Right lobe of liver (tissue), 6 donors: Measurements from ENCODE around the gene CLMN. TPM values are rescaled to one million over a fixed set of nuclear protein-coding genes. Genes with fewer than 3 reads are reported as not detected.

Experiments used
- ATAC-seq, 4 donors: fragments of 200-7000 bp; cut with Tn5 transposase; one replicate each; pipeline ENCODE4 v1.9.1; 2020; ENCODE audit warnings: mild to moderate bottlenecking in 4 of 4, moderate library complexity in 4 of 4
- DNase-seq, 3 donors: peaks; one replicate each; pipeline ENCODE4 v3.0.0-alpha.2; 2020
- H3K27ac ChIP-seq, 3 donors: fragments of 200-600 bp; one replicate each; pipeline ENCODE4 v1.8.0; 2022
- H3K27me3 ChIP-seq, 2 donors: fragments of 200-600 bp; one replicate each; pipeline ENCODE4 v1.8.0; 2022
- H3K36me3 ChIP-seq, 4 donors: fragments of 200-600 bp; sonication (generic) in 1 of 4; one replicate each; pipeline versions ENCODE4 v1.5.1 to v1.8.0; 2017 to 2022; ENCODE audit warnings: control low read depth in 1 of 4
- H3K4me1 ChIP-seq, 4 donors: fragments of 200-600 bp; sonication (generic) in 1 of 4; one replicate each; pipeline versions ENCODE4 v1.5.1 to v1.8.0; 2017 to 2022; ENCODE audit warnings: control low read depth in 1 of 4
- H3K4me3 ChIP-seq, 3 donors: fragments of 200-600 bp; one replicate each; pipeline ENCODE4 v1.8.0; 2022
- H3K9me3 ChIP-seq, 4 donors: fragments of 200-600 bp; sonication (generic) in 1 of 4; one replicate each; pipeline versions ENCODE4 v1.5.1 to v1.8.0; 2017 to 2022; ENCODE audit warnings: control low read depth in 1 of 4
- CTCF ChIP-seq, 4 donors: fragments of 200-600 bp in 3 of 4; fragments of 450-650 bp in 1 of 4; IDR thresholded peaks; one replicate each; pipeline versions ENCODE4 v1.5.1 to v1.8.0; 2016 to 2022; ENCODE audit warnings: antibody characterized with exemption in 4 of 4, mild to moderate bottlenecking in 2 of 4
- POLR2A ChIP-seq: fragments of 450-650 bp; IDR thresholded peaks from one replicate; pipeline ENCODE4 v1.6.1; 2017; ENCODE audit warnings: antibody characterized with exemption, mild to moderate bottlenecking
- WGBS: methylation state at CpG from one replicate; pipeline ENCODE4 v1.1.6; 2018; ENCODE audit warnings: low coverage, low lambda C conversion rate; ENCODE audit not compliant: insufficient coverage; ENCODE audit errors: missing lambda C conversion rate; 5-methylcytosine and 5-hydroxymethylcytosine counted together
- intact Hi-C, 2 donors: fragments of 100-400 bp; cut with DNase I; formaldehyde crosslinking; loops; one replicate each; pipeline versions ENCODE4 v1.11.2 to v1.14.1; 2022
- total RNA-seq, 6 experiments: library from RNA; depleted of rRNA in 2 of 6; stranded (reverse); fragments of >200 nt in 2 of 6; fragmentation: NEBNext Ultra II Directional in 3 of 6; extraction: Animal tissue kit (Norgen Biotek cat#: 25700) in 3 of 6; gene quantifications; one replicate each; pipeline versions ENCODE4 v1.1.0 to v1.2.4, GENCODE V29; 2016 to 2023
- donor health status: DM: no; HTN: yes; CAD: no.
- donor health status: DM: no; HTN: no; CAD: no.
- donor health status: DM: no; HTN: no; CAD: no.
- donor health status: DM: no; HTN: yes; CAD: no.
- donor health status: DM: no; HTN: yes; CAD: no.

The CLMN gene
- total RNA-seq, 6 experiments from 2014 or later = 18.4 to 91.8 (median 47.8) TPM

DNA sequence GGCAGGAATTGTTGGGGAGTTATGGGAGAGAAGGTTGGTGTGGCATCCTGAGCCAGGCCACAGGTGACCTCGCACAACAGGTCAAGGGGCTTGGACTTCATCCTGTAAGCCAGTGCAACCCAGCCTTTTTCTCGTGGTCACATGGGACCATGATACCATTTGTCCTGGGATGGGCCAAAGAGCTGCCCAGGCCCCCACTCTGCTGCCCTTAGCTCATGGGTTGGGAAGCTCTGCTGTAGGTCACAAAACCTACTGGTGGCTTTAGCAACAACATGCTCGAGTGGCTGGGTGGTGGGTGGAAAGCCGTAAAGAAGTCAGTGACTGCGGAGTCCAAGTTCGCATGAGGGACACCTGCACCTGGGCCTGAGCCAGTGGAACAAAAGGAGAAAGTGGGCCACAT, 4.6 kb downstream of the CLMN start:
- DNase-seq (no peak), ATAC-seq (peak in 3 of 4 donors; percentile 2 to 19 (median 13))
- Histone ChIP-seq H3K4me1 (peaks cover 0 to 64% (median 28%) of the 10 kb centered on the region in 4 donors), H3K36me3 (no peaks in the 10 kb centered on the region), H3K27me3 (no peaks in the 10 kb centered on the region), H3K4me3 (no peak overlapping the region), H3K9me3 (no peaks in the 10 kb centered on the region), H3K27ac (peak overlapping the region; percentile 54 to 97 (median 87))
- WGBS = 29% methylated on average over 5 of the region's 6 CpGs
- TF ChIP-seq POLR2A (no peak), CTCF (IDR thresholded peaks at IDR 0.05) (peak in 1 of 4 donors; percentile 3)
- intact Hi-C loops = no loop called here

DNA sequence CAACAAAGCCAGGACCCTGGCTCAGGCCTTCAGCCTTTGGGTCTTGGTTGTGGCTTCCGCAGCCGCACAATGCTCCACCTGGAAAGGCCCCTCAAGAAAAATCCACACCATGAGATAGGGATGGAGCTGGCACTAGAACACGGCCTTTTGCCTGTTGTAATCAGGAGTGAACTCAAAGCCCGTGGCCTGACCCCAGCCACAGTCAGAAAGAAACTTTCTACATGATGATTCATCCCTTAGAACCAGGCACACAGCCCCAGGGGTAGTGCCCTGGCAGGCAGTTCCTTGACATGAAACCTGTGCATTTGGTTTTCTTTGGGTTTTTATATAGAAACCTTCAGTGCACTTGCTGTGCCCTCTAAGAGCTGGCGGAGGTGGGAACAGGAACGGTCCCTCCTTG, 5.1 kb downstream of the CLMN start:
- peak in 2 of 3 donors; percentile 72 to 77 for DNase-seq
- peak; percentile 43 to 72 (median 52) for ATAC-seq
- H3K4me1 ChIP-seq = peaks cover 0 to 70% (median 30%) of the 10 kb centered on the region in 4 donors
- intact Hi-C loops = no loop called here
- no peaks in the 10 kb centered on the region for H3K9me3 ChIP-seq
- no peaks in the 10 kb centered on the region for H3K36me3 ChIP-seq
- WGBS = 49% methylated on average over 4 of the region's 6 CpGs
- H3K27me3 ChIP-seq = no peaks in the 10 kb centered on the region
- H3K4me3 ChIP-seq = peak overlapping the region in 1 of 3 donors; percentile 20
- peak overlapping the region; percentile 61 to 97 (median 87) for H3K27ac ChIP-seq
- no peak for TF ChIP-seq POLR2A
- no peak for TF ChIP-seq CTCF (IDR thresholded peaks at IDR 0.05)

GRCh38 chr14:95313707-95314106, 6.0 kb downstream of the CLMN start:
- peaks cover 0 to 77% (median 33%) of the 10 kb centered on the region in 4 donors for H3K4me1 ChIP-seq
- peak overlapping the region in 2 of 3 donors; percentile 87 to 97 for H3K27ac ChIP-seq
- H3K36me3 ChIP-seq = no peaks in the 10 kb centered on the region
- intact Hi-C loops = no loop called here
- H3K9me3 ChIP-seq = no peaks in the 10 kb centered on the region
- peak; percentile 48 to 77 (median 66) for ATAC-seq
- 32% methylated on average over 1 of the region's 5 CpGs for WGBS
- H3K27me3 ChIP-seq = no peaks in the 10 kb centered on the region
- peak; percentile 20 for TF ChIP-seq POLR2A
- no peak for TF ChIP-seq CTCF (IDR thresholded peaks at IDR 0.05)
- no peak overlapping the region for H3K4me3 ChIP-seq
- DNase-seq = peak; percentile 82 to 94 (median 93)

- 14% methylated on average over 2 of the region's 2 CpGs for WGBS
- no peak for DNase-seq
- Histone ChIP-seq H3K9me3 (no peaks in the 10 kb centered on the region), H3K27ac (peak overlapping the region in 2 of 3 donors; percentile 87 to 97), H3K4me1 (peaks cover 0 to 82% (median 37%) of the 10 kb centered on the region in 4 donors), H3K4me3 (no peak overlapping the region), H3K27me3 (no peaks in the 10 kb centered on the region), H3K36me3 (no peaks in the 10 kb centered on the region)
- intact Hi-C loops = no loop called here
- no peak for ATAC-seq
- TF ChIP-seq POLR2A (no peak), CTCF (IDR thresholded peaks at IDR 0.05) (no peak)
Observed at GRCh38 chr14:95313190-95313589, 6.5 kb downstream of the CLMN start.
